Measurements from ENCODE around the gene LPAR6.

The LPAR6 gene

DNA sequence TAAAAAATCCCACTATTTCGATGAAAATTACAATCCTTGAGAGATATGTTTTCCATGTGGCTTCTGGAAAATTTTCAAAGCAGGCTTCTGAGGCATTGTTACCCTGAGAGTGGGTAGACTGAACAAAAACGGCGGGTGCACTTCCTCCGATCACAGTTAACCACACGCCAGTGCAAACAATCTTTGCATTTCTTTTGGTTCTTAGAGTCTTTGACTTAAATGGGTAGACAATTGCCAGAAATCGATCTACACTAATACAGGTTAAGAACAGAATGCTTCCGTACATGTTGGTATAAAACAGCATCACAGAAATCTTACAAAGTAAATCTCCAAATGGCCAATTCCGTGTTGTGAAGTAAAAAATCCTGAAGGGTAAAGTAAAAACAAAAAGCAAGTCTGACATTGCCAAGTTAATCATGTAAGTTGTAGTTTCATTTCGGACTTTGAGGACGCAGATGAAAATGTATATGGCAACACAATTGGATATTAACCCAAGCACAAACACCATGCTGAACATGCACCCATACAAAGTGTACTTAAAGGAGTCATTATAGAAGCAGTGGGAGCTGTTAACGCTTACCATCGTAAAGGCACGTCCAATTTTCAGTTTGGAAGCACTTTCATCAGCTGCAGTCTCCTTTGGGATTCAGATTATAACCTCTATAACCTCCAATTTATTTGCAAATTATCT, 927 bp downstream of the LPAR6 start:
- Histone ChIP-seq H3K9ac (ENCODE audit: low read length) (no peak overlapping the region), H3K9me3 (ENCODE audit: insufficient read depth, low read length) (no peaks in the 10 kb centered on the region)

DNA sequence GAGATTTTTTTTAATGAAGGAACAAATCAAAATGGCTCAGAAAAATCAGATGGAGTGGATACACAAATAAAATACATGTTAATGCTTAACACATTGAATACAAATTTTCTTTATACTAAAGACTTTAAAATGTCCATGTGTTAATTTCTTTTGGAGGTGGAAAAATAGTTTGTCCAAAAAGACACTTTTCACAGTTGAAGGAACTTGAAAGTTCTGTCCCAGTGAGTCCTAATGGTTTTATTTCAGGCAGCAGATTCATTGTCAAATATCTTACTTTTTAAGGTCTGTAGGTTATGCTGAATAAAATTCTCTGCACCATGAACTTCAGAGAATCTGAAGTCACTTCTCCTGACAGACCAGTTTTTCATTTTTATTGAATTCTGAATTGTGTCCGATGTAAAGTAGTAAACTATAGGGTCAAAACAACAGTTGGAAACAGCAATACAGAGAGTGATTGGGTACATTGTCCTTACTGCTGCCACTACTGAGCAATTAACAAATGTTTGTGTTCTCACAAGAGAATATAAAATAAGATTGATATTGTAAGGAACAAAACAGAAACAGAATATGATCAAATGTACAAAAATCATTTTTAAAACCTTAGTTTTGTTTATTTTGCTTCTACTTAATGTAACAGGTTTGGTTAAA, 1.6 kb downstream of the LPAR6 start:
- H3K36me3 ChIP-seq (replicated peaks; ENCODE audit: low read depth, low read length) = peaks cover 28% of the 10 kb centered on the region

More for the DNA sequence above, 927 bp downstream of the LPAR6 start:
- no peak overlapping the region for H2AFZ ChIP-seq (ENCODE audit: low read depth, low read length)
- H3K79me2 ChIP-seq (ENCODE audit: low read length) = no peaks in the 10 kb centered on the region
- H3K36me3 ChIP-seq (replicated peaks; ENCODE audit: low read depth, low read length) = peaks cover 29% of the 10 kb centered on the region
- no peak for TF ChIP-seq EZH2phosphoT487 (IDR thresholded peaks at IDR 0.05; ENCODE audit: low read depth)
- TF ChIP-seq, protein P1, sequence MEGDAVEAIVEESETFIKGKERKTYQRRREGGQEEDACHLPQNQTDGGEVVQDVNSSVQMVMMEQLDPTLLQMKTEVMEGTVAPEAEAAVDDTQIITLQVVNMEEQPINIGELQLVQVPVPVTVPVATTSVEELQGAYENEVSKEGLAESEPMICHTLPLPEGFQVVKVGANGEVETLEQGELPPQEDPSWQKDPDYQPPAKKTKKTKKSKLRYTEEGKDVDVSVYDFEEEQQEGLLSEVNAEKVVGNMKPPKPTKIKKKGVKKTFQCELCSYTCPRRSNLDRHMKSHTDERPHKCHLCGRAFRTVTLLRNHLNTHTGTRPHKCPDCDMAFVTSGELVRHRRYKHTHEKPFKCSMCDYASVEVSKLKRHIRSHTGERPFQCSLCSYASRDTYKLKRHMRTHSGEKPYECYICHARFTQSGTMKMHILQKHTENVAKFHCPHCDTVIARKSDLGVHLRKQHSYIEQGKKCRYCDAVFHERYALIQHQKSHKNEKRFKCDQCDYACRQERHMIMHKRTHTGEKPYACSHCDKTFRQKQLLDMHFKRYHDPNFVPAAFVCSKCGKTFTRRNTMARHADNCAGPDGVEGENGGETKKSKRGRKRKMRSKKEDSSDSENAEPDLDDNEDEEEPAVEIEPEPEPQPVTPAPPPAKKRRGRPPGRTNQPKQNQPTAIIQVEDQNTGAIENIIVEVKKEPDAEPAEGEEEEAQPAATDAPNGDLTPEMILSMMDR (IDR thresholded peaks at IDR 0.05; ENCODE audit: low read depth, low read length) = no peak
- no peak overlapping the region for H3K4me3 ChIP-seq (ENCODE audit: low read length)
- H4K20me1 ChIP-seq (ENCODE audit: insufficient read depth, low read length) = no peaks in the 10 kb centered on the region
- H3K27me3 ChIP-seq (ENCODE audit: low read depth, low read length) = no peaks in the 10 kb centered on the region
- H3K4me1 ChIP-seq (ENCODE audit: low read length) = peaks cover 3% of the 10 kb centered on the region; the same call in 1 of the 2 replicates
- H3K27ac ChIP-seq (ENCODE audit: low read length) = no peak overlapping the region
- no peak overlapping the region for H3K4me2 ChIP-seq (ENCODE audit: low read length)

DNA sequence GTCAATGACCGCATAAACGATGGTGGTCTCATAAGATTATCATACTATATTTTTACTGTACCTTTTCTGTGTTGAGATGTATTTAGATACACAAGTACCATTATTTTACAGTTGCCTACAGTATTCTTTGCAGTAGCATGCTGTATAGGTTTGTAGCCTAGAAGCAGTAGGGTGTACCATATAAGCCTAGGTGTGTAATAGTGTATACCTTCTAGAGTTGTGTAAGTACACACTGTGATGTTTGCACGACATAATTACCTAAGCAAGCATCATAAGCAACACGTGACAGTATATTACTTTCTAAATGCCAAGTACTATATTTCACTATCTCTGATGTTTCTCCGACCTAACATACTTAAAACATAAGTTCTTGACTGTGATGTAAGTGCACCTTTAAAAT, 2.7 kb downstream of the LPAR6 start:
- Histone ChIP-seq H3K27ac (ENCODE audit: low read length) (no peak overlapping the region), H3K4me1 (ENCODE audit: low read length) (peaks cover 3% of the 10 kb centered on the region; the same call in 1 of the 2 replicates), H3K4me2 (ENCODE audit: low read length) (no peak overlapping the region), H3K9ac (ENCODE audit: low read length) (no peak overlapping the region), H3K4me3 (ENCODE audit: low read length) (no peak overlapping the region), H3K27me3 (ENCODE audit: low read depth, low read length) (no peaks in the 10 kb centered on the region), H2AFZ (ENCODE audit: low read depth, low read length) (no peak overlapping the region), H3K36me3 (replicated peaks; ENCODE audit: low read depth, low read length) (peaks cover 19% of the 10 kb centered on the region), H4K20me1 (ENCODE audit: insufficient read depth, low read length) (no peaks in the 10 kb centered on the region), H3K79me2 (ENCODE audit: low read length) (no peaks in the 10 kb centered on the region), H3K9me3 (ENCODE audit: insufficient read depth, low read length) (no peaks in the 10 kb centered on the region)
- TF ChIP-seq EZH2phosphoT487 (IDR thresholded peaks at IDR 0.05; ENCODE audit: low read depth) = no peak
- TF ChIP-seq, protein P1 (IDR thresholded peaks at IDR 0.05; ENCODE audit: low read depth, low read length) = no peak

More for the DNA sequence above, 1.6 kb downstream of the LPAR6 start:
- no peaks in the 10 kb centered on the region for H4K20me1 ChIP-seq (ENCODE audit: insufficient read depth, low read length)
- H3K27ac ChIP-seq (ENCODE audit: low read length) = no peak overlapping the region
- no peaks in the 10 kb centered on the region for H3K79me2 ChIP-seq (ENCODE audit: low read length)
- H3K27me3 ChIP-seq (ENCODE audit: low read depth, low read length) = no peaks in the 10 kb centered on the region
- no peak overlapping the region for H2AFZ ChIP-seq (ENCODE audit: low read depth, low read length)
- H3K9ac ChIP-seq (ENCODE audit: low read length) = no peak overlapping the region
- no peak overlapping the region for H3K4me3 ChIP-seq (ENCODE audit: low read length)
- no peaks in the 10 kb centered on the region for H3K9me3 ChIP-seq (ENCODE audit: insufficient read depth, low read length)
- peaks cover 3% of the 10 kb centered on the region; the same call in 1 of the 2 replicates for H3K4me1 ChIP-seq (ENCODE audit: low read length)
- H3K4me2 ChIP-seq (ENCODE audit: low read length) = no peak overlapping the region
- TF ChIP-seq, protein P1 (IDR thresholded peaks at IDR 0.05; ENCODE audit: low read depth, low read length) = no peak
- no peak for TF ChIP-seq EZH2phosphoT487 (IDR thresholded peaks at IDR 0.05; ENCODE audit: low read depth)

DNA sequence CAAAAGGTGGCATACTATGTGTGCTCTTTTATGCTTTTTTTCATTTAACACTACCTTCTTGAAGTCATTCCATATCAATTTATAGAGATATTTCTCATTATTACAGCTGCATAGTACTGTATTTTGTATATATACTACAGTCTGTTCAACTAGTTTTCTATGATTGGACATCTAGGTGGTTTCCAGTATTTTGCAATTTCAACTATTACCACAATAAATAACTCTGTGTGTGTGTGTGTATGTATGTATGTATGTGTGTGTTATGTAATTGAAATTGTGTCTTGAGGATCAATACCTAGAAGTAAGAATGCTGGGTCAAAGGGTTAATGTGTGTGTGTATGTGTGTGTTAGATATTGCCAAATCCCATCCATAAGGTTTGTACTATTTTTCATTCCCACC, 7.0 kb downstream of the LPAR6 start:
- Histone ChIP-seq H3K9me3 (ENCODE audit: insufficient read depth, low read length) (no peaks in the 10 kb centered on the region), H3K4me2 (ENCODE audit: low read length) (no peak overlapping the region), H3K4me3 (ENCODE audit: low read length) (no peak overlapping the region), H4K20me1 (ENCODE audit: insufficient read depth, low read length) (no peaks in the 10 kb centered on the region), H3K9ac (ENCODE audit: low read length) (no peak overlapping the region), H3K79me2 (ENCODE audit: low read length) (no peaks in the 10 kb centered on the region), H3K27me3 (ENCODE audit: low read depth, low read length) (no peaks in the 10 kb centered on the region), H2AFZ (ENCODE audit: low read depth, low read length) (no peak overlapping the region), H3K36me3 (replicated peaks; ENCODE audit: low read depth, low read length) (peaks cover 3% of the 10 kb centered on the region), H3K4me1 (ENCODE audit: low read length) (peaks cover 34% of the 10 kb centered on the region), H3K27ac (ENCODE audit: low read length) (no peak overlapping the region)
- TF ChIP-seq, protein P1 (IDR thresholded peaks at IDR 0.05; ENCODE audit: low read depth, low read length) = no peak
- no peak for TF ChIP-seq EZH2phosphoT487 (IDR thresholded peaks at IDR 0.05; ENCODE audit: low read depth)

Measured in OCI-LY3 (cell line).